Hepatocyte (in vitro differentiated cells): ENCODE results near the gene ITPKB.

Source experiments
- EZH2 ChIP-seq: fragments of 200-600 bp; sonication (generic); IDR thresholded peaks from 2 replicates; pipeline ENCODE4 v1.6.1; 2016; ENCODE audit warnings: antibody characterized with exemption, mild to moderate bottlenecking, borderline replicate concordance
- EZH2phosphoT487 ChIP-seq: fragments of 200-600 bp; sonication (generic); IDR thresholded peaks from one replicate; pipeline ENCODE4 v1.6.1; 2018; ENCODE audit warnings: antibody characterized with exemption, mild to moderate bottlenecking, low read depth, moderate library complexity; ENCODE audit not compliant: unreplicated experiment, severe bottlenecking
- TF ChIP-seq, protein P1 (sequence below): fragments of 200-600 bp; sonication (generic); IDR thresholded peaks from 2 replicates; pipeline ENCODE4 v1.5.1; 2016; ENCODE audit warnings: antibody characterized with exemption, mild to moderate bottlenecking; ENCODE audit not compliant: poor library complexity

DNA sequence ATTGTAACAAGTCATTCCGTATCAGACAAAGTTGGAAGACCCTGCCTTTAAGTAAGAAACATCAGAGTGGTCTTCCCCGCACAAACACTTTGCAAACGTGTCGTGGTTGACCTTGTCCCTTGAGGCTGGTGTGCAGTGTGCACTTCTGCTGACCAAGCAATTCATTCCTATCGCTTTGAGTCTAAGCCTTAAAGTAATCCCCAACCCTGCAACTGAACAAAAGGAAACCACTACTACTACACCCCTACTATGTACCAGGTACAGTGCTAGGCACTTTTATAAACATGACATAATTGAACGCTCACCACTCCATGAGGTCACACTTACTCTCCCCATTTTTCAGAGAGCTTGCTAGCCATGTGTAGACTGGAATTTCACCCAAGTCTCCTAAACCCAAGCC, 10.6 kb downstream of the ITPKB start:
- TF ChIP-seq EZH2 = no peak
- TF ChIP-seq, protein P1, sequence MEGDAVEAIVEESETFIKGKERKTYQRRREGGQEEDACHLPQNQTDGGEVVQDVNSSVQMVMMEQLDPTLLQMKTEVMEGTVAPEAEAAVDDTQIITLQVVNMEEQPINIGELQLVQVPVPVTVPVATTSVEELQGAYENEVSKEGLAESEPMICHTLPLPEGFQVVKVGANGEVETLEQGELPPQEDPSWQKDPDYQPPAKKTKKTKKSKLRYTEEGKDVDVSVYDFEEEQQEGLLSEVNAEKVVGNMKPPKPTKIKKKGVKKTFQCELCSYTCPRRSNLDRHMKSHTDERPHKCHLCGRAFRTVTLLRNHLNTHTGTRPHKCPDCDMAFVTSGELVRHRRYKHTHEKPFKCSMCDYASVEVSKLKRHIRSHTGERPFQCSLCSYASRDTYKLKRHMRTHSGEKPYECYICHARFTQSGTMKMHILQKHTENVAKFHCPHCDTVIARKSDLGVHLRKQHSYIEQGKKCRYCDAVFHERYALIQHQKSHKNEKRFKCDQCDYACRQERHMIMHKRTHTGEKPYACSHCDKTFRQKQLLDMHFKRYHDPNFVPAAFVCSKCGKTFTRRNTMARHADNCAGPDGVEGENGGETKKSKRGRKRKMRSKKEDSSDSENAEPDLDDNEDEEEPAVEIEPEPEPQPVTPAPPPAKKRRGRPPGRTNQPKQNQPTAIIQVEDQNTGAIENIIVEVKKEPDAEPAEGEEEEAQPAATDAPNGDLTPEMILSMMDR = no peak
- no peak for TF ChIP-seq EZH2phosphoT487
